ENCODE results near the gene GPATCH1. TPM values are rescaled to one million over a fixed set of nuclear protein-coding genes. Genes with fewer than 3 reads are reported as not detected.

Gene GPATCH1
- polyA plus RNA-seq, 1 donor from 2014 or later = 11.5 TPM

DNA sequence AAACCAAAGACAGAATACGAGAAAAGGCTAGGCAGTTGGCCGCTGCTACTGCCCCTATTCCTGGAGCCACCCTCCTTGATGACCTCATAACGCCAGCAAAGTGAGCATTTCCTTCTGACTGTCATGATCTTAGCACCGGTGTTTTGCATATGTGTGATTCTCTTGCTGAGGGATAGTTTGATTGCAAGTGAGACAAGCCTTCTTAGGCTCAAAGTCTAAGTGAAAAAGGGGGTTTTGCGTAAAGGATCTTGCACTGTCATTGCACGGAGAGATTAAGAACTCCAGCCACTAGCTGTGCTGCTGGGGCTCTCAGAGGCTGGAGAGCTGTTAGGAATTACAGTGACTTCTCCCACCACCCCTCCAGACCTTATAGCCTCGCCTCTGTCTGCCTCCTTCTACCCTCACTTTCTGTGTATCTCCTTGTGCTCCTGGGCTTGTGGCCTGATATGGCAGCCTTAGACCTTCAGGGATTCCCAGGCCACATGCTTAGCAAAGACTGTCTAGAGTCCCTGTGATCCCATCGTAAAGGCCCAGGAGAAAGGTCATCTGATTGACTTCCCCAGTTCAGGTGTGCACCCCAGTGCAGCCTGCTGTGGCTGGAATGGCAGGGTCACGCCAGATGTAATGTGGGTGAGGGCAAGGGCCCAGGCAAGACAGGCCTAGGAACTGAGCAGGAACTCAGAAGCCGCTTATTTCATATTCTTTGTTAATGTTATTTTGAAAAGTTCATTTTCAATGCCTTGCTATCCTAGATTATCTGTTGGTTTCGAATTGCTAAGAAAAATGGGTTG lies 12.6 kb downstream of the GPATCH1 start:
- H3K27me3 ChIP-seq (ENCODE audit: insufficient read depth, low read depth, low read length) = no peaks in the 10 kb centered on the region
- H3F3A ChIP-seq (ENCODE audit: insufficient read depth, low read length, poor library complexity, severe bottlenecking) = no peaks in the 10 kb centered on the region
- H2AFZ ChIP-seq (ENCODE audit: low read depth, low read length) = no peak overlapping the region
- H3K9me3 ChIP-seq (ENCODE audit: low read length) = no peaks in the 10 kb centered on the region
- peaks cover 3% of the 10 kb centered on the region for H3K36me3 ChIP-seq (ENCODE audit: insufficient read depth, low read length)
- TF ChIP-seq, protein P1, sequence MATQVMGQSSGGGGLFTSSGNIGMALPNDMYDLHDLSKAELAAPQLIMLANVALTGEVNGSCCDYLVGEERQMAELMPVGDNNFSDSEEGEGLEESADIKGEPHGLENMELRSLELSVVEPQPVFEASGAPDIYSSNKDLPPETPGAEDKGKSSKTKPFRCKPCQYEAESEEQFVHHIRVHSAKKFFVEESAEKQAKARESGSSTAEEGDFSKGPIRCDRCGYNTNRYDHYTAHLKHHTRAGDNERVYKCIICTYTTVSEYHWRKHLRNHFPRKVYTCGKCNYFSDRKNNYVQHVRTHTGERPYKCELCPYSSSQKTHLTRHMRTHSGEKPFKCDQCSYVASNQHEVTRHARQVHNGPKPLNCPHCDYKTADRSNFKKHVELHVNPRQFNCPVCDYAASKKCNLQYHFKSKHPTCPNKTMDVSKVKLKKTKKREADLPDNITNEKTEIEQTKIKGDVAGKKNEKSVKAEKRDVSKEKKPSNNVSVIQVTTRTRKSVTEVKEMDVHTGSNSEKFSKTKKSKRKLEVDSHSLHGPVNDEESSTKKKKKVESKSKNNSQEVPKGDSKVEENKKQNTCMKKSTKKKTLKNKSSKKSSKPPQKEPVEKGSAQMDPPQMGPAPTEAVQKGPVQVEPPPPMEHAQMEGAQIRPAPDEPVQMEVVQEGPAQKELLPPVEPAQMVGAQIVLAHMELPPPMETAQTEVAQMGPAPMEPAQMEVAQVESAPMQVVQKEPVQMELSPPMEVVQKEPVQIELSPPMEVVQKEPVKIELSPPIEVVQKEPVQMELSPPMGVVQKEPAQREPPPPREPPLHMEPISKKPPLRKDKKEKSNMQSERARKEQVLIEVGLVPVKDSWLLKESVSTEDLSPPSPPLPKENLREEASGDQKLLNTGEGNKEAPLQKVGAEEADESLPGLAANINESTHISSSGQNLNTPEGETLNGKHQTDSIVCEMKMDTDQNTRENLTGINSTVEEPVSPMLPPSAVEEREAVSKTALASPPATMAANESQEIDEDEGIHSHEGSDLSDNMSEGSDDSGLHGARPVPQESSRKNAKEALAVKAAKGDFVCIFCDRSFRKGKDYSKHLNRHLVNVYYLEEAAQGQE (IDR thresholded peaks at IDR 0.05; ENCODE audit: borderline replicate concordance) = no peak
- TF ChIP-seq RAD21 (conservative IDR thresholded peaks at IDR 0.05) = no peak
- TF ChIP-seq, protein P2, sequence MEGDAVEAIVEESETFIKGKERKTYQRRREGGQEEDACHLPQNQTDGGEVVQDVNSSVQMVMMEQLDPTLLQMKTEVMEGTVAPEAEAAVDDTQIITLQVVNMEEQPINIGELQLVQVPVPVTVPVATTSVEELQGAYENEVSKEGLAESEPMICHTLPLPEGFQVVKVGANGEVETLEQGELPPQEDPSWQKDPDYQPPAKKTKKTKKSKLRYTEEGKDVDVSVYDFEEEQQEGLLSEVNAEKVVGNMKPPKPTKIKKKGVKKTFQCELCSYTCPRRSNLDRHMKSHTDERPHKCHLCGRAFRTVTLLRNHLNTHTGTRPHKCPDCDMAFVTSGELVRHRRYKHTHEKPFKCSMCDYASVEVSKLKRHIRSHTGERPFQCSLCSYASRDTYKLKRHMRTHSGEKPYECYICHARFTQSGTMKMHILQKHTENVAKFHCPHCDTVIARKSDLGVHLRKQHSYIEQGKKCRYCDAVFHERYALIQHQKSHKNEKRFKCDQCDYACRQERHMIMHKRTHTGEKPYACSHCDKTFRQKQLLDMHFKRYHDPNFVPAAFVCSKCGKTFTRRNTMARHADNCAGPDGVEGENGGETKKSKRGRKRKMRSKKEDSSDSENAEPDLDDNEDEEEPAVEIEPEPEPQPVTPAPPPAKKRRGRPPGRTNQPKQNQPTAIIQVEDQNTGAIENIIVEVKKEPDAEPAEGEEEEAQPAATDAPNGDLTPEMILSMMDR (IDR thresholded peaks at IDR 0.05; ENCODE audit: poor library complexity, severe bottlenecking) = no peak
- TF ChIP-seq SMC3 (conservative IDR thresholded peaks at IDR 0.05; ENCODE audit: poor library complexity) = no peak
- TF ChIP-seq EZH2 (IDR thresholded peaks at IDR 0.05; ENCODE audit: borderline replicate concordance, insufficient read depth, low read length, poor library complexity, severe bottlenecking) = no peak
- no peak for TF ChIP-seq POLR2AphosphoS5 (IDR thresholded peaks at IDR 0.05)
- TF ChIP-seq MXI1 (conservative IDR thresholded peaks at IDR 0.05; ENCODE audit: poor library complexity, severe bottlenecking) = no peak
- TF ChIP-seq EP300 (conservative IDR thresholded peaks at IDR 0.05; ENCODE audit: poor library complexity, severe bottlenecking) = no peak
- no peak for TF ChIP-seq TAF1 (IDR thresholded peaks at IDR 0.05; ENCODE audit: low read depth)
- no peak overlapping the region for H3K27ac ChIP-seq (ENCODE audit: low read length)
- no peaks in the 10 kb centered on the region for H3K9me2 ChIP-seq (ENCODE audit: insufficient read depth, low read length)
- H3K4me2 ChIP-seq (ENCODE audit: low read length) = no peak overlapping the region
- no peaks in the 10 kb centered on the region for H3K79me2 ChIP-seq (replicated peaks; ENCODE audit: insufficient read depth, low read length)
- H4K20me1 ChIP-seq (ENCODE audit: insufficient read depth) = peaks cover 4% of the 10 kb centered on the region
- no peak overlapping the region for H3K9ac ChIP-seq (ENCODE audit: low read length)
- H3K4me3 ChIP-seq (ENCODE audit: low read length) = no peak overlapping the region

DNA sequence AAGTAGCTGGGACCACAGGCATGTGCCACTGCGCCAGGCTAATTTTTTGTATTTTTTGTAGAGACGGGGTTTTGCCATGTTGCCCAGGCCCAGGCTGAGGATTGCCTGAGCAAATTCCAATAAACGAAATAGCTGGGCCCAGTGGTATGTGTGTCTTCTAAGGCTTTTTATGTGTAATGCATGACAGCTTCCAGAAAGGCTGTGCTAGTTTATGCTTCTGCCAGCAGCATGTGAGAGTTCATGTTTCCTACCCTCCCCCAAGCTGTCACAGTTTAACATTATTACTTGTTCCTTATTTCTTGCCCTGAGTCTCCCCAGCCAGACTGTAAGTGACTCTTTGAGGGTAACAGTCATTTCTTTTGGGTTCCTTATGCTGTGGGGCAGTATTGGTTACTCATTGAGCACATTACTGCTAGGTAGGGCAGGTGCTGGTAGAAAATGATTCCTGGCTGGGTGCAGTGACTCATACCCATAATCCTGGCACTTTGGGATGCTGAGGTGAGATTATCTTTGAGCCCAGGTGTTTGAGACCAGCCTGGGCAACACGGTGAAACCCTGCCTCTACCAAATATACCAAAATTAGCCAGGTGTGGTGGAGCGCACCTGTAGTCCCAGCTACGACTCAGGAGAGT lies 13.6 kb downstream of the GPATCH1 start:
- no peak for TF ChIP-seq TAF1 (IDR thresholded peaks at IDR 0.05; ENCODE audit: low read depth)
- no peak for TF ChIP-seq EZH2 (IDR thresholded peaks at IDR 0.05; ENCODE audit: borderline replicate concordance, insufficient read depth, low read length, poor library complexity, severe bottlenecking)
- TF ChIP-seq, protein P1 (IDR thresholded peaks at IDR 0.05; ENCODE audit: borderline replicate concordance) = no peak
- no peak for TF ChIP-seq SMC3 (conservative IDR thresholded peaks at IDR 0.05; ENCODE audit: poor library complexity)
- no peak for TF ChIP-seq MXI1 (conservative IDR thresholded peaks at IDR 0.05; ENCODE audit: poor library complexity, severe bottlenecking)
- no peak for TF ChIP-seq RAD21 (conservative IDR thresholded peaks at IDR 0.05)
- no peak for TF ChIP-seq POLR2AphosphoS5 (IDR thresholded peaks at IDR 0.05)
- H3K4me3 ChIP-seq (ENCODE audit: low read length) = no peak overlapping the region
- no peaks in the 10 kb centered on the region for H3K9me2 ChIP-seq (ENCODE audit: insufficient read depth, low read length)
- no peak overlapping the region for H3K4me2 ChIP-seq (ENCODE audit: low read length)
- no peaks in the 10 kb centered on the region for H3F3A ChIP-seq (ENCODE audit: insufficient read depth, low read length, poor library complexity, severe bottlenecking)
- peaks cover 4% of the 10 kb centered on the region for H3K36me3 ChIP-seq (ENCODE audit: insufficient read depth, low read length)
- H3K9me3 ChIP-seq (ENCODE audit: low read length) = no peaks in the 10 kb centered on the region
- no peaks in the 10 kb centered on the region for H3K79me2 ChIP-seq (replicated peaks; ENCODE audit: insufficient read depth, low read length)
- no peak overlapping the region for H2AFZ ChIP-seq (ENCODE audit: low read depth, low read length)
- H4K20me1 ChIP-seq (ENCODE audit: insufficient read depth) = peaks cover 4% of the 10 kb centered on the region
- H3K27me3 ChIP-seq (ENCODE audit: insufficient read depth, low read depth, low read length) = no peaks in the 10 kb centered on the region
- no peak overlapping the region for H3K9ac ChIP-seq (ENCODE audit: low read length)
- no peak overlapping the region for H3K27ac ChIP-seq (ENCODE audit: low read length)
